ENCODE measurements around the gene STARD8.

STARD8 gene

GRCh38 chrX:68697036-68697435, 49.6 kb downstream of the STARD8 start:
- Histone ChIP-seq H3K27me3 (no peaks in the 10 kb centered on the region), H3K4me1 (peaks cover 0 to 8% (median 2%) of the 10 kb centered on the region in 4 donors), H3K9me3 (no peaks in the 10 kb centered on the region), H3K4me3 (no peak overlapping the region), H3K36me3 (no peaks in the 10 kb centered on the region), H3K27ac (no peak overlapping the region)
- no peak for DNase-seq
- intact Hi-C loops (cut with DNase I; ENCODE audit: low total_unique reads), result no loop called here
- TF ChIP-seq CTCF (IDR thresholded peaks at IDR 0.05), result no peak

- no peak for DNase-seq
- Histone ChIP-seq H3K27me3 (no peaks in the 10 kb centered on the region), H3K36me3 (no peaks in the 10 kb centered on the region), H3K4me3 (no peak overlapping the region), H3K27ac (no peak overlapping the region), H3K4me1 (peaks cover 0 to 8% (median 2%) of the 10 kb centered on the region in 4 donors), H3K9me3 (no peaks in the 10 kb centered on the region)
- TF ChIP-seq CTCF (IDR thresholded peaks at IDR 0.05), result no peak
- intact Hi-C loops (cut with DNase I; ENCODE audit: low total_unique reads), result no loop called here
Observed at GRCh38 chrX:68697465-68698125, 50.1 kb downstream of the STARD8 start.

- TF ChIP-seq CTCF (IDR thresholded peaks at IDR 0.05), result no peak
- H3K27ac ChIP-seq, result no peak overlapping the region
- H3K4me1 ChIP-seq, result peaks cover 0 to 1% (median 0%) of the 10 kb centered on the region in 4 donors
- H3K36me3 ChIP-seq, result no peaks in the 10 kb centered on the region
- no peaks in the 10 kb centered on the region for H3K9me3 ChIP-seq
- no peak for DNase-seq
- no peak overlapping the region for H3K4me3 ChIP-seq
- H3K27me3 ChIP-seq, result no peaks in the 10 kb centered on the region
- intact Hi-C loops (cut with DNase I; ENCODE audit: low total_unique reads), result no loop called here
Observed at GRCh38 chrX:68698942-68699341, 51.5 kb downstream of the STARD8 start.

GRCh38 chrX:68699960-68700746, 52.7 kb downstream of the STARD8 start:
- no peaks in the 10 kb centered on the region for H3K27me3 ChIP-seq
- intact Hi-C loops (cut with DNase I; ENCODE audit: low total_unique reads), result no loop called here
- H3K9me3 ChIP-seq, result no peaks in the 10 kb centered on the region
- no peaks in the 10 kb centered on the region for H3K4me1 ChIP-seq
- H3K27ac ChIP-seq, result no peak overlapping the region
- TF ChIP-seq CTCF (IDR thresholded peaks at IDR 0.05), result no peak
- no peaks in the 10 kb centered on the region for H3K36me3 ChIP-seq
- no peak overlapping the region for H3K4me3 ChIP-seq
- DNase-seq, result peak in 1 of 2 donors; percentile 24

GRCh38 chrX:68703369-68703768, 55.9 kb downstream of the STARD8 start:
- TF ChIP-seq CTCF (IDR thresholded peaks at IDR 0.05), result no peak

More at GRCh38 chrX:68703369-68703768, 55.9 kb downstream of the STARD8 start:
- DNase-seq, result no peak
- H3K27ac ChIP-seq, result no peak overlapping the region
- H3K9me3 ChIP-seq, result no peaks in the 10 kb centered on the region
- H3K36me3 ChIP-seq, result no peaks in the 10 kb centered on the region
- H3K27me3 ChIP-seq, result no peaks in the 10 kb centered on the region
- no peaks in the 10 kb centered on the region for H3K4me1 ChIP-seq
- intact Hi-C loops (cut with DNase I; ENCODE audit: low total_unique reads), result no loop called here
- H3K4me3 ChIP-seq, result no peak overlapping the region
